GM19043 (cell line): ENCODE data around the gene KRT79.

Experiments used
- ATAC-seq: cut with Tn5 transposase; IDR thresholded peaks from one replicate; pipeline ENCODE4 v1.9.1; 2021; ENCODE audit warnings: low read depth; ENCODE audit not compliant: unreplicated experiment

The KRT79 gene

DNA sequence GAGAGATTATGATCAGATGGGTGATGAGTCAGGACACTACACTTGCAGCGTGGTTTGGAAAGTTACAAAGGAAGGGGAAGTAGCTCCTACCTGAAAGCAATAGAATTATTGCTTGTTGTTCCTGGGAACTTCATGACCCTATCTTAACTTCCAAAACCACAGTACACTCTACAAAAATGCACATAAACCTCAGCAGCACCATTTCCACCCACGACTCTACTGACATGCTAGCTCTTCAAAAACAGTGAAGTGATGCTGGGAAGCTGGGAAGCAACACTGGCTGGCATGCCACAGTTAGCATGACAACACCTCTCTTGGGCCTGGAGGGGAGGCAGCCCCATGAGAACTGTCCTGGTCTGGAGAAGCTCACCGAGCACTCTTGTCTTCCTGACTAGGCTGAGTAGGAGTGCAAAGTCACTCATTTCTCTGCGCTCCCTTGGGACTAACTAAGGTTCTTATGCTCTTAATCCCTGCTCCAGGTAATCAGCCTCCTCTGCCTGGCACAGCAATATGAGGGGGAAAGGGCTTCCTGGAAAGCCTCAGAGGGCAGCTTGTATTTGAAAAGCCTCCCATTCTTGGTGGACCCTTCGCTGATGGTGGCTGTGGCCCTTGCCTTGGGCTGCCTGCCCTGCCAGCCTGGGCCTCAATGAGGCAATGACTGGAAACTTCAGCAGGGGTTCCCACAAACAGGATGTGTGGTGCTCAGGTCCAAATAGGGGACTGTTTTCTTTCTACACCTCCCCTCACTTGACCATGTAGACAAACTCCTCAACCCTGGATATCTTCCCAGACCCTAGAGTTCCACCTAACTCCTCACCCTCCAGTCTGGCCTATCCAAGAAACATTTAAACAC is 39.4 kb downstream of the KRT79 start:
- no peak for ATAC-seq

DNA sequence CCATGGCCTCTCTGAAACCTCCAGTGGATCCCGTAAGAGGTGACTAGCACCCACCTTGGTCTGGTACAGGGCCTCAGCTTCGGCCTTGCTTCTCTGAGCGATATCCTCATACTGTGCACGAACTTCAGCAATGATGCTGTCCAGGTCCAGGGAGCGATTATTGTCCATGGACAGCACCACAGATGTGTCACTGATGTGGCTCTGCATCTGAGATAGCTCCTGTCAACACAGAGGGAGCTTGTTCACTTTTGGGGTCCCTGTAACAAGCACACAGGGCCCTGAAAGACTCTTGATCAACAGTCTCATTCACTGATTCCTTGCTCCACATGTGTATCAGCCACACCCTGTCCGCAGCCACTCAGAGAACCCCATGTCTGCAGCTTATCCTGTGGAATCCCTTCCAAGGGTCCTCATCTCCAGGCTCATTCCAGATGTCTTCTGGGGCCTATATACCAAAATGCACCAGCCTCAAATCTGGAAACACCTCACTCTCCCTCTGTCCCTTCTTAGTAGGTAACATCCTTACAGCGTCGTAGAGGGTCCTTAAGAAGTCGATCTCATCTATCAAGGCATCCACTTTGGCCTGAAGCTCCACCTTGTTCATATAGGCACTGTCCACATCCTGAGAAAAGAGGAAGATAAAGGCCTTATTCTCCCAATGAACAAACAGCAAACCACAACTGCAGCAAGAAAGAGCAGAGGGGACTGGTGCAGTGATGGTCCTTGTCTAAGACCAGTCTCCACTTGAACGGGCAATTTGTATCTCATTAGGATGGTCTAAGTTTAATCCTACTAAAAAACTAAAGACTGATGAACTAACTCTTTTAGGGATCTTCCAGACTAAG is 41.7 kb downstream of the KRT79 start:
- no peak for ATAC-seq

DNA sequence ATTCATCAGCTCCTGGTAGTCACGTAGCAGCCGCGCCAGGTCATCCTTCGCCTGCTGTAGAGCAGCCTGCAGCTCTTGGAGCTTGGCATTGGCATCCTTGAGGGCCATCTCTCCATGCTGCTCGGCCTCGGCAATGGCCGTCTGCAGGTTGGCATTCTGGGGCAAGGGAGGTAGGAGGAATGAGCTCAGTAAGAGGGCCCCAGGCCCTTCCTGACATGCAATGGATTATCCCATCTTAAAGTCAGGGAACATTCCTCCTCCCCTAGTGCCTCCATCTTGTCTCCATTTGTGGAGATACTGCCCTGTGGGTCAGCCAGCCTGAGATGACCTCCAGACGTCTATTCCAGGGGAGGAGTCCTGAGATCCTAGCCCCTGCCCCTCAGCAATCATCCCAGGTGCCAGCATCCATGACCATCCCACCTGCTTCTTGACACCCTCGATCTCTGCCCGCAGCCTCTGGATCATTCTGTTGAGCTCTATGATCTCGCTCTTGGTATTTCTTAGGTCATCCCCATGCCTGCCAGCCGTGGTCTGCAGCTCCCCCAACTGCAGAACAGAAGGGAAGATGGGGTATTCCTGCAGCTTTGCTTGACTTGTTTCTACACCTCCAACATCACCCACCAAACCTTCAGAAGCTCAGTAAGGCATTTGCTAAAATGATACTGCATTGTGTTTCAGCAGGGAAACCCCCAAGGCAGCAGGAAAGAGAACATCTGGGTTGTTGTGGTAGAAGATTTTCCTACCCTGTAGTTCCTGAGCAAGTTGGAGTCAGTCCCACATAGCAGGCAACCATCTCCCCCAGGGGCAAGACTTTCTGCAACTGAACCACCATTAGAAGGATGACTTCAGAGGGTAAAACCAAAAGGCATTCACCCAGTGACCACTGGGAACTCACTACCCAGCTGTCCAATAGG is 42.6 kb downstream of the KRT79 start:
- ATAC-seq, result no peak

DNA sequence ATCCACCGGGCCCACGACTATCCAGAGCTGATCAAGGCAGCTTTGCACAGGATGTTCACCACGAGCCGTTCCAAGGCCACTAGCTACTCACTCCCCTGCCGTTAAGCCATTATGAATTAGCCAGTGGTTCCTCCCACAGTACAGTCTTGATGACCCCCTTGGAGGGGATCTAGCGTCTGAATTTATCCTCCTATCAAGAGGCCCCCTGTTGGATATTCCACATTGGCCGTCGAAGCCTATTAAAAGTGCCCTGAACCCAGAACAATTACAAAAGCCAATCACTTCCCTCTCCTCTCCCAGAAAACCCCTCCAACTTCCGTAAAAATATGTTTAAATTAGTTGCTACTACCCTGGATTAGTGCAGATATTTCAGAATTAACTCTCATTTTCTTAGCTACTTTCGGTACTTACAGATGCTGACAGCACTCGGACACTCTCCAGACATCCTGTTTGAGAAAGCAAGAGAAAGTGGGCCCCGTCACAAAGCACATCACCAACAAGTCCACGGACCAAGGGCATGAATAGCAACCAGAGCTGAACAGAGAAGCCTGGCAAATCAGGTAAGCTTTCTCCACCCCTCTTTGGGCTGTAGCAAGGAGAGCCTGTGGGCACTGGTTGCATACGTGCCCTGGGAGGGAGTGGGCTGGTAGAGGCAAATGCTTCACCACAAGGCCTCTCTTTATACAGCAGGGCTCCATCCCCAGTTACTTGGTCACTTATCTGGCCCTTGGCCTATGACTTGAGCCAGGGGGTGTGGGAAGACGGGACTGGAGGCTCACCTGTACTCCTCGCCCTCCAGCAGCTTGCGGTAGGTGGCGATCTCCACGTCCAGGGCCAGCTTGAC is 43.5 kb downstream of the KRT79 start:
- no peak for ATAC-seq

DNA sequence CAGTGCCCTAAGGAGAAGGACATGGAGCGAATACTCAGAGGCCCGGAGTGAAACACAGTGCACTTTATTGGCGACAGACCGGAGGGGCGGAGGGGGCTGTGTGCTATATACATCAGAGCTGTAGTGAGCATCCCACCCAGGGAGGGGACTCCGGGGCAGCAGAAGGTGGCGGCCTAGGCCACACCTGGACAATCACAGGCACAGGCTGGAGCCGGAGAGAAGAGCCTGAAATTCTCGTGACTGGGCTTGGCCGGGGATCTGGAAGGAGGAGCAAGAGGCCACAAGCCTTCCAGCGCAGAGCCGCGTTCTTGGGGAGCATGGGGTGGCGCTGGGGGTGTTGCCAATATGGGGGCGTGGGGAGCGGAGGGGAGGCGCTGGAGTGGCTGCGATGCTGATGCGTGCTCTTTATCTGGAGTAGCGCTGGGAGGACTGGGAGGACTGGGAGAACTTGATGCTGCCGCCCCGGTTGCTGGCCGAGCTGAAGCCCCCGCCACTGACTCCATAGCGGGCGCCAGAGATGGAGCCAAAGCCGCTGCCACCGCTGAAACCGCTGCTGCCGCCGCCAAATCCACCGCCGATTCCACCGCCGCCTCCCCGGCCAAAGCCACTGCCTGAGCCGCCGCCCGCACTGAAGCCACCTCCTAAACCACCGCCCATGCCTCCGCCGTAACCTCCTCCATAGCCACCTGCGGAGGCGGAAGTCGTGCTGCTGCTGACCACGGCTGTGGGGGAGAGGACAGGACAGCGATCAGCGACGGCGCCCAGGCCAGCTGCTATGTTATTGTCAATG is 44.3 kb downstream of the KRT79 start:
- no peak for ATAC-seq

DNA sequence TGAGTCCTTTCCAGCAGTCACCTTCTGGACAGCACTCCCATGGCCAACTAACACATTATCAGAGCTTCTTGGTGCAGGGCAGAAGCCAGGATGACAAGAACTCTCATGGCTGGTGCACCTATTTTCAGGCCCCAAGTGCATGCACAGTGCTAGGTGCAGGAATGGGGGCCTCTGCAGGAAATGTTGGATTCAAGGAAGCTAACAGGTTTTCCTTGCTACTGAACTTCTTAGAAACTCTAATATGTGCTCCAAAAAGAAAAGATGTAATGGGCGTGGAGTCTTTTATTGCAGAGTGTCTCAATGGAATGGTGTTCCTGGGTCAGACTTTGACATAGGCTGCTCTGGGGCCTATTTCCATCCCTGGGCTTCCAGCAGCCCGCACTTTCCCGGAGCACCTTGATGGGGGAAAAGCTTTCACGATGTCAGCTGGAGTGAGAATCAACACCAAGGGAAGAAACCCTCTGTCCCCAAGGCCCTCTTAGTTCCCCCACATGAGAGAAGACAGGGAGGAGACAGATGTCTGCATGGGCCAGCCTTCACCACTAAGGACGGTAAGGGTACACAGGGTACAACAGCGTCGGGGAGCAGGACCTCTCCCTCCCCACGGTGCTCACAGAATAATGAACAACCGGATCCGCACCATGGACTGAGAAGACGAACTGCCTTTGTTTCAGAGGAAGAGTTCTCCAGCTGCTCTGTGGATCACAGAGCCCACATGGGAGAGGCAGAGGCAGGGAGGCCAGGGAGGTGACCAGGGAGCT is 45.1 kb downstream of the KRT79 start:
- ATAC-seq, result no peak

DNA sequence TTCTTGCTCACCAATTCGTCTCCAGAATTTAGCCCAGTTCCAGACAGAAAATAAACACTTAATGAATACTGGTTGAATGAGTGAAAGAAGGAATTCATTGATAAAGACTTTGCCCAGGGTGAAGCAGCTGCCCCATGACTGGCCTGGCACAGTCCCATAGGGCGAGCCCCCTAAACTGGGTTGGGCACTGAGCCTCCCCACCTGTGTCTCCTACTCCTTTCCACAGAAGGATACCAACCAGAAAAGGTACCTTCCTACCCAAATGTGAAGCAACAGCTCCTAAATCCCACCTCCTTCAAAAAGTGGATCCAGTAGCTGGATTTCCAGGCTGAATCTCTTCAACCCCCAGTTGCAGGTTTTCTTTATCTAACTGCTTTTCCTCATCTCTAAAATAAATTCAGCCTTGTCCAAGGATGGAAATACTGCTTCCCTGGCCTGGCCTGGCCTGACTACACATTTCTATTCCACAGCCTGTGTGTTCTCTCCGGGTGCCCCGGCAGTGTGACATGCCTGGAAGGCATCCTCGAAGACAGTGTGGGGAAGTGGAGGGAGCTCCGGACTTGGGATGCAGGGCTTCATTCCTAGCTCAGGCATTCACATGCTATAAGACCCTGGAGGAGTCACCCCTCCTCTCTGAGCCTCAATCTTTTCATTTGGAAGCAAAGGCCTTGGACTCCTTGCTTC is 45.8 kb downstream of the KRT79 start:
- no peak for ATAC-seq

DNA sequence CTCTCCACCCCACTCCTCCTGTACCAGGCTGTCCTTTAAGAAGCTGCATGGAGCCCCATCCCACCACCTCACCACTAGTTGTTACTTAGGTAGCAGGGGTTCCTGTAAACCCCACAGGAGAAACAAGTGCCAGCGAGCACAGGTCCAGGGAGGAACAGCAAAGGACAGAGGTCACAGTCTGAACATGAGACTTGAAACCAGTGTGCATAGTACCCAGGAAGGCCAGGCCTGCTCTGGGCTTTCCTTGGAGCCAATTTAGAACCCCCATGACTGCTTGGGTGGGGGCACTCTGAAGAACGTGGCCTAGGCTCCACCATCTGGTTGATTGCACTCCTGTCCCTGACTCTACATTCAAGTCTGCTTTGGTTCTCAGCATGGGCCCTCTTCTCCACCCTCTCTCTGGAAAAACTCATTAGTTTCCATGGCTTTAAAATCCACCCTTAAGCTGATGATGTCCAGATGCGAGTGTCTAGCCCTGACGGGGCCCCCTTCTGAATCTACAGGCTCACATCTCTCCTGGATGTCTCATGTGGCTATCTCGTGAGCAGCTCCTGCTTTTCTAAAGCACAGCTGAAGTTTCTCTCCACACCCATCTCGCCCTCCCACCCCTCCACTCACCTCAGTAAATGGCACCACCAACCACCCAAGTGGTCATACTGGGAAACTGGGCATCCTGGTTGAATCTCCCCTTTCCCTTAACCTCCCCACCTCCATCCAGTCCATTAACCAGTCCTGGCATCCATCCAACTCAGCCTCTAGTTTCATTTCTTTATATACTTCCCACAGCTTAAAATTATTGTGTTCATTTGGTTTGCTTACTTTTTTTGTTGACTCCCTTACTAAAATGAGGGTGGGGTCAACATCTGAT is 46.6 kb downstream of the KRT79 start:
- ATAC-seq, result no peak

DNA sequence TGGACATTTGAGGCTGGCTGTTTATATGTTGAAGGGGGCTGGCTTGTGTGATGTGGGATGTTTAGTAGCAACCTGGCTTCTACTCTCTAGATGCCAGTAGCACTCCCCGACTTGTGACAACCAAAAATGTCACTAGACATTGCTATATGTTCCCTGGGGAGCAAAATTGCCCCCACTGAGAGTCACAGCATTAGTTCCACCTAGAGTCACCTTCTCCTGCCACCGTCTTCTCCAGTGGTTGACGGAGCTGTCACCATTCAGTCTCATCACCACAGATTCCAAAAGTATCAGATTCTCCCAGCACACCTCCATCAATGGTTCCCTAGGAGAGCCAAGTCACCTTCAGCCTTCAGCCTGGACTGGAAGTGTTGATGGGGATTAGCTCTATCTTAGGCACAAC is 49.2 kb downstream of the KRT79 start:
- ATAC-seq, result no peak

DNA sequence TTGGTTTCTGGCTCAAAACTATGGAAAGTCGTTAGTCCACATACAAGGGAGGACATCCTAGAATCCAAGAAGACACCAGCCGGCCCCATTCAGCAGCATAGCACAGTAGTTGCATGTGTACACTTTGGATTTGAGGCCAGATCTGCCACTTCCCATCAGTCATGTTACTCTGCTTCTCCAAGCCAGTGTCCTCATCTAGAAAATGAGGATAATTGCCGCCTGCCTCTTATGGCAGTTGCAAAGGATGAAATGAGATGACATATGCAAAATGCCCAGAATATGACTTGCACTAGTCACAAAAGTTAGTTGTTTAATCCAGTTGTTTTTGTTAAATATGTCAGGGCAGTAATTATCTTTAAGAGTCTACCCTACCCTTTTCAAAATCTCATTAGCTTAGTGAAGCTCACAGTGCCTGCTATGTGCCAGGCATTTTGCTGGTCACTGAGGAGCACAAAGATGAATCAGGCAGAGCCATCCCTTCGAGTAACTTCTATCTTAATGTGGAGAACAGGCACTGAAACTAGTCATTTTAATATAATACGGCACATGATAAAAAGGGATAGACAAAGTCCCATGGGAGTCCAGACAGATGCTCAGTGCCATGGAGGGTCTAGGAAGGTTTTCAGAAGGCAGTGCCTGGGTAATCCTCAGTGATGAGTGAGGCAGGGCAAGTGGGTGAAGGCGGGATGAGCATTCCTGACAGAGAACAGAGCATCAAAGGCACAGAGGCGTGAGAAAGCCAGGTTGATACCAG is 50.4 kb downstream of the KRT79 start:
- no peak for ATAC-seq

DNA sequence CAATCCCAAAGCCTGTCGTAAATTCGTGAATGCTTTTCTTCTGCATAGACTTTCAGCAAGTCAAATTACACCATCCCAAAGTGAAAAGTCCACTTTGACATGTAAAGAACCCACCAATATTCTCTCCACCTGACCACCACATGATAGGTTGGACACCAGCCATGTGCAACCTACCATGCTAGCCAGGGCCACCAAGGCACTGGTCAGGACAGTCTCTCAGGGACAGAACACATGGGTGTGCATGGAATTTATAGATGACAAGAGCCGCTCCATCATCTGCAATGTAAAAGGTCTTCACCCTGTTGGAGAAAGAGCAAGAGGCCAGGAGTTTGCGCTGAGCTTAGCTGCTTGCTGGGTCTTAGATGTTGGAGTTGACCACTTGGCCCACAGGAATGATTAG is 51.6 kb downstream of the KRT79 start:
- ATAC-seq, result no peak

DNA sequence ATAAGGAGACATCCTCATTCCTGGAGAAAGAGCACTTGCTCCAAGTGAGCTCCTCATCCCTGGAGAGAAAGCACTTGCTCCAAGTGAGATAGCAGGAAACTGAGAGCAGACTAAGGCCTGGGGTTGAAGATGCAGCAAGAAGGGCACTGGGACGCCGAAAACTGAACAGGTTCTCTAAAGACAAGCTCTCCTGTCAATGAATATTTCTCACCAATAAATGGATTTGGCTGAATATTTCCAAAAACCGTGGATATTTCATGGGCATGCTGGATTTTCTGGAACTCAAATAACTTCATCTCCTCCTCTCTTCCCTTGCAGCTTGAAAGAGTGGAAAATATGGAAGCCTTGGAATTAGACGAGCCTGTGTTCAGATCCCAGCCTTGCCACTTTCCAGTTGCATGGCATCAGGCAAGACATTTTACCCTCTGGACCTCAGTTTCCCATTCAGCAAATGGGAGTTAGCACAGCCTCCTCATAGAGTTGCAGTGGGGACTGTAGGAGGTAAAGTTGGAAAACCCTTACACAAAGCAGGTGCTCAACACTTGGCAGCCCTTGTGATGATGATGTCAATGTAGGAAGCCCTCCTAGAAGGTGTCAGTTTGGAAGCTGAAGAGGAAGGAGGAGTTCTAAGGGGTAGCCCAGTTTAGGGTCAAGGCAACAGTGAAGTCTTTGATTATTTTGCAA is 52.6 kb downstream of the KRT79 start:
- ATAC-seq, result no peak

DNA sequence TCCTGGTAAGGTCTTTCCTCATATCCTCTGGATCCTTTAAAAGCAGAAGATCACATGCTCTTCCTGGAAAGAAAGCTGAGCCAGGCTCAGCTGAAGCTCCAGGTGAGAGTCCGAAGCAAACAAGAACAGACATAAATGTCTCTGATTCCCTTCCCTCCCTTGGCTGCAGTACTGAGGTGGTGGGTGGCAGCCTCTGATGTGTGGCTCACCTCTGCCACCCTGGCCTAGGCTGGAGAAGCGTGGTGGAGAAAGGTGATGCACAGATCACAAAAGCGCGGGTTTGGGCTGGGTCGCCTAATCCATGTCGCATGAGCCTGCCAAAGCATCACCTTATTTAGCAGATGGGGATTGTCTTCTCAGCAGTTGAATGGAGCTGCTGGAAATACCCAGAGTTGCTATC is 54.2 kb downstream of the KRT79 start:
- no peak for ATAC-seq

DNA sequence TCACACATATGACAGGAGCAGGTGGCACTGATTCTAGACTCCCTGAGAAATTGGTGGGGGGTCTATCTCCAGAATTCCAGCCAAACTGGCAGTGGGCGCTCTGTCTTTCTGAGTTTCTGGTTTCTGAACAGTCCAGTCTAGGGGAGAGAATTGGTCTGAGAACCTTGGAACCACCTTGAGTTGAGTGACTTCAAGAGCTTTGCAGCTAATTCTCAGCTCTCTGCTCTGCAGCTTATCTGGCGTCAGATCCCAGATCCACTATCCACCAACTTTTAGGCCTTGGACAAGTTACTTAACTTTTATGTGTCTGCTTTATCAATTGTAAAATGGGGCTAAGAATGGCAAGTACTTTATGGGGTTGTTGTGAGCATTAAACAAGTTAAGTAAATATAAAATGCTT is 55.3 kb downstream of the KRT79 start:
- no peak for ATAC-seq

DNA sequence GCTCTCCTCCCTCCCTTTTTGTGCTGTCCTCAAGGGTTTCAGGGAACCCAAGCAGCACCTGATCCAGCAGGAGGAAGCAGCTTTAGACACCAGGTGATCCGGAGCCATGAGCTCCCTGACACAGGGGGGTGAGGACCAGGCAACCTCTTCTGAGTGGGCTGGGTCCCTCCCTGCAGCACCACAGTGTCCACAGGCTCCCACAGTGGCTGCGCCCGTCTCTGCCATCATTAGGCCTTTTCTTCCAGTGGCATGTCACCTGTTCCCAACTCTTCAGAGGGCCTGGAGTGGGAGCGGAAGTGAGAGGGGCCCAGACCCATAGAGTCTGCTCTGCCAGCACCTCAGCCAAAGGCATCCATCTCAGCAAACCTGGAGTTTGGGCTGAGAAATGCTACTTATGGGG is 56.5 kb downstream of the KRT79 start:
- ATAC-seq, result no peak
